Measurements from ENCODE around the gene POLR3F.

Gene POLR3F

GRCh38 chr20:18529041-18529440 lies 61.9 kb downstream of the POLR3F start:
- peaks cover 86 to 100% (median 92%) of the 10 kb centered on the region in 3 donors for H3K36me3 ChIP-seq
- H3K27me3 ChIP-seq, result no peaks in the 10 kb centered on the region
- intact Hi-C loops (cut with DNase I; ENCODE audit: low total_unique reads), result no loop called here
- no peak overlapping the region for H3K4me3 ChIP-seq
- DNase-seq, result no peak
- H3K27ac ChIP-seq, result no peak overlapping the region
- no peaks in the 10 kb centered on the region for H3K9me3 ChIP-seq
- H3K4me1 ChIP-seq, result no peaks in the 10 kb centered on the region
- no peak for TF ChIP-seq CTCF (IDR thresholded peaks at IDR 0.05)

GRCh38 chr20:18532626-18533025 lies 65.4 kb downstream of the POLR3F start:
- no peak for TF ChIP-seq CTCF (IDR thresholded peaks at IDR 0.05)
- Histone ChIP-seq H3K9me3 (no peaks in the 10 kb centered on the region), H3K4me1 (no peaks in the 10 kb centered on the region), H3K27ac (no peak overlapping the region), H3K27me3 (no peaks in the 10 kb centered on the region), H3K36me3 (peaks cover 80 to 91% (median 84%) of the 10 kb centered on the region in 3 donors), H3K4me3 (no peak overlapping the region)
- intact Hi-C loops (cut with DNase I; ENCODE audit: low total_unique reads), result no loop called here
- no peak for DNase-seq

- Histone ChIP-seq H3K27ac (no peak overlapping the region), H3K9me3 (no peaks in the 10 kb centered on the region), H3K4me1 (no peaks in the 10 kb centered on the region), H3K36me3 (peaks cover 76 to 91% (median 80%) of the 10 kb centered on the region in 3 donors), H3K27me3 (no peaks in the 10 kb centered on the region), H3K4me3 (no peak overlapping the region)
- intact Hi-C loops (cut with DNase I; ENCODE audit: low total_unique reads), result no loop called here
- DNase-seq, result no peak
- TF ChIP-seq CTCF (IDR thresholded peaks at IDR 0.05), result no peak
These were observed 66.3 kb downstream of the POLR3F start for GRCh38 chr20:18533491-18533890.

- TF ChIP-seq CTCF (IDR thresholded peaks at IDR 0.05), result no peak
- H3K27ac ChIP-seq, result no peak overlapping the region
- no peaks in the 10 kb centered on the region for H3K9me3 ChIP-seq
- H3K4me3 ChIP-seq, result no peak overlapping the region
- H3K36me3 ChIP-seq, result peaks cover 70 to 91% (median 80%) of the 10 kb centered on the region in 3 donors
- no peak for DNase-seq
- intact Hi-C loops (cut with DNase I; ENCODE audit: low total_unique reads), result no loop called here
- H3K4me1 ChIP-seq, result no peaks in the 10 kb centered on the region
- no peaks in the 10 kb centered on the region for H3K27me3 ChIP-seq
These were observed 66.9 kb downstream of the POLR3F start for GRCh38 chr20:18533978-18534644.

Data from tibial artery (tissue), 4 donors.